ENCODE results near the gene PGK2. TPM values are rescaled to one million over a fixed set of nuclear protein-coding genes. Genes with fewer than 3 reads are reported as not detected.

The PGK2 gene
- total and polyA plus RNA-seq, 2 of the 8 experiments (the other 6 are each of a cell fraction or from before 2014, with no cell fraction given), result not detected

GRCh38 chr6:49813248-49813647 is 26.2 kb upstream of the PGK2 start:
- WGBS, 2 experiments (ENCODE audit: extremely low coverage in 1 of 2, insufficient coverage in 1 of 2, insufficient read length in 1 of 2, insufficient replicate concordance in 2 of 2, low coverage in 1 of 2, low lambda C conversion rate in 2 of 2, missing lambda C conversion rate in 1 of 2), result 91% methylated on average over 2 of the region's 2 CpGs; no CpG with 5 or more reads in 1 of the 2 experiments
- no peaks in the 10 kb centered on the region for H3K79me2 ChIP-seq (ENCODE audit: control insufficient read depth in 1 of 2, insufficient read depth in 2 of 2, low read length in 2 of 2)
- H2BK5ac ChIP-seq (ENCODE audit: low read depth, low read length), result no peak overlapping the region
- no peak overlapping the region for H3K4me2 ChIP-seq (ENCODE audit: insufficient read depth in 1 of 2, low read depth in 2 of 2, low read length in 2 of 2)
- no peak overlapping the region for H3K4ac ChIP-seq (replicated peaks; ENCODE audit: insufficient read length, low read depth, low read length)
- CTCF ChIA-PET (ENCODE audit: partially characterized antibody), result no interaction called here
- POLR2A ChIA-PET (ENCODE audit: partially characterized antibody), result no interaction called here
- no peaks in the 10 kb centered on the region for H3K36me3 ChIP-seq (ENCODE audit: control insufficient read depth in 2 of 4, insufficient read depth in 4 of 4, low read length in 3 of 4)
- no peak overlapping the region for H2BK12ac ChIP-seq (ENCODE audit: low read depth, low read length)
- H3K56ac ChIP-seq (replicated peaks; ENCODE audit: insufficient read length, low read depth, low read length), result no peak overlapping the region
- no peak overlapping the region for H3K23ac ChIP-seq (ENCODE audit: insufficient read length)
- H2BK120ac ChIP-seq (replicated peaks; ENCODE audit: low read depth, low read length), result no peak overlapping the region
- no peaks in the 10 kb centered on the region for H4K20me1 ChIP-seq (replicated peaks in 1 of 2; ENCODE audit: control insufficient read depth in 1 of 2, insufficient read depth in 2 of 2, low read length in 2 of 2)
- H3K4me1 ChIP-seq (replicated peaks in 1 of 4; ENCODE audit: control insufficient read depth in 3 of 4, insufficient read depth in 4 of 4, low read length in 3 of 4), result no peaks in the 10 kb centered on the region
- H2BK15ac ChIP-seq (ENCODE audit: low read length), result no peak overlapping the region
- H2AFZ ChIP-seq (ENCODE audit: low read length), result no peak overlapping the region
- H4K8ac ChIP-seq (ENCODE audit: extremely low read depth, insufficient read depth, low read length), result no peak overlapping the region
- H2BK20ac ChIP-seq (ENCODE audit: low read length), result no peak overlapping the region
- no peak overlapping the region for H4K91ac ChIP-seq (replicated peaks; ENCODE audit: insufficient read length, low read length)
- no peaks in the 10 kb centered on the region for H3K27me3 ChIP-seq (replicated peaks in 1 of 4; ENCODE audit: control insufficient read depth in 3 of 4, extremely low read depth in 1 of 4, insufficient read depth in 3 of 4, low read length in 3 of 4)
- no peaks in the 10 kb centered on the region for H3K79me1 ChIP-seq (ENCODE audit: low read depth, low read length)
- FAIRE-seq (no peak), DNase-seq (ENCODE audit: low read depth in 1 of 2, low spot score in 2 of 2) (no peak)
- H4K5ac ChIP-seq (ENCODE audit: insufficient read length, low read depth, low read length), result no peak overlapping the region
- no peak overlapping the region for H3K4me3 ChIP-seq (ENCODE audit: extremely low read depth in 1 of 4, insufficient read depth in 2 of 4, low read depth in 3 of 4, low read length in 4 of 4)
- H3K27ac ChIP-seq (ENCODE audit: low read depth, low read length), result no peak overlapping the region
- no peaks in the 10 kb centered on the region for H3K23me2 ChIP-seq (ENCODE audit: low read depth, low read length)
- no peak overlapping the region for H3K9ac ChIP-seq (replicated peaks in 1 of 4; ENCODE audit: extremely low read depth in 1 of 4, low read depth in 3 of 4, low read length in 3 of 4)
- H3K18ac ChIP-seq (ENCODE audit: extremely low read depth, low read length), result no peak overlapping the region
- no peaks in the 10 kb centered on the region for H3K9me3 ChIP-seq (ENCODE audit: insufficient read depth in 2 of 2, low read depth in 1 of 2, low read length in 1 of 2)
- TF ChIP-seq NANOG (IDR thresholded peaks at IDR 0.05; ENCODE audit: insufficient read depth, low read depth, low read length, poor library complexity, severe bottlenecking) (no peak), SP4 (IDR thresholded peaks at IDR 0.05; ENCODE audit: low read length) (no peak), SRF (IDR thresholded peaks at IDR 0.05; ENCODE audit: low read depth, low read length) (no peak), RXRA (IDR thresholded peaks at IDR 0.05; ENCODE audit: insufficient read depth, low read depth, low read length) (no peak), HDAC2 (IDR thresholded peaks at IDR 0.05; ENCODE audit: borderline replicate concordance in 1 of 2, low read depth in 2 of 2, low read length in 2 of 2) (no peak), POLR2AphosphoS5 (IDR thresholded peaks at IDR 0.05; ENCODE audit: low read depth, low read length) (no peak), JUN (IDR thresholded peaks at IDR 0.05; ENCODE audit: low read depth, low read length) (no peak), CBX8 (IDR thresholded peaks at IDR 0.05; ENCODE audit: borderline replicate concordance, low read depth, low read length) (no peak), NRF1 (IDR thresholded peaks at IDR 0.05; ENCODE audit: low read depth, low read length) (no peak), EGR1 (IDR thresholded peaks at IDR 0.05; ENCODE audit: borderline replicate concordance, low read depth, low read length) (no peak)
- TF ChIP-seq, protein P1, sequence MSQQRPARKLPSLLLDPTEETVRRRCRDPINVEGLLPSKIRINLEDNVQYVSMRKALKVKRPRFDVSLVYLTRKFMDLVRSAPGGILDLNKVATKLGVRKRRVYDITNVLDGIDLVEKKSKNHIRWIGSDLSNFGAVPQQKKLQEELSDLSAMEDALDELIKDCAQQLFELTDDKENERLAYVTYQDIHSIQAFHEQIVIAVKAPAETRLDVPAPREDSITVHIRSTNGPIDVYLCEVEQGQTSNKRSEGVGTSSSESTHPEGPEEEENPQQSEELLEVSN (IDR thresholded peaks at IDR 0.05), result no peak
- TF ChIP-seq, protein P2, sequence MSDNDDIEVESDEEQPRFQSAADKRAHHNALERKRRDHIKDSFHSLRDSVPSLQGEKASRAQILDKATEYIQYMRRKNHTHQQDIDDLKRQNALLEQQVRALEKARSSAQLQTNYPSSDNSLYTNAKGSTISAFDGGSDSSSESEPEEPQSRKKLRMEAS (IDR thresholded peaks at IDR 0.05), result no peak
- H3K14ac ChIP-seq (ENCODE audit: insufficient read length), result no peak overlapping the region
- no peak overlapping the region for H2AK5ac ChIP-seq (ENCODE audit: low read depth, low read length)

Data from H1 (cell line).